ENCODE measurements around the gene CLDND1. TPM values are rescaled to one million over a fixed set of nuclear protein-coding genes. Genes with fewer than 3 reads are reported as not detected.

The CLDND1 gene
- total RNA-seq, 2 experiments from 2014 or later, result 673 to 683 TPM

- H3K27ac Mint-ChIP-seq, result no peak overlapping the region
- POLR2A ChIA-PET, result interaction anchor here (1.1 to 1.6 kb wide), 4 partner anchors 72 to 179 kb away, joined by 3 to 4 read pairs (median 4); no protein-coding TSS in a partner anchor
- H3K9me3 Mint-ChIP-seq, result no peaks in the 10 kb centered on the region
- DNase-seq, result no peak
- H3K27me3 Mint-ChIP-seq, result no peaks in the 10 kb centered on the region
- H3K4me3 Mint-ChIP-seq, result no peak overlapping the region
- H3K36me3 Mint-ChIP-seq (ENCODE audit: low read depth), result peaks cover 89% of the 10 kb centered on the region
- CTCF ChIA-PET, result no interaction called here
- H3K4me1 Mint-ChIP-seq, result peaks cover 72% of the 10 kb centered on the region
Observed at GRCh38 chr3:98512576-98512975, 10.1 kb downstream of the CLDND1 start.

- peaks cover 38% of the 10 kb centered on the region for H3K4me1 Mint-ChIP-seq
- no peaks in the 10 kb centered on the region for H3K27me3 Mint-ChIP-seq
- no peak for DNase-seq
- no peak overlapping the region for H3K4me3 Mint-ChIP-seq
- POLR2A ChIA-PET, result interaction anchor here (1.5 to 2.6 kb wide), 4 partner anchors 13 to 85 kb away, joined by 4 to 10 read pairs (median 6); partner anchors contain the start of genes CLDND1 and CPOX
- CTCF ChIA-PET, result no interaction called here
- H3K27ac Mint-ChIP-seq, result peak overlapping the region; percentile 5
- H3K36me3 Mint-ChIP-seq (ENCODE audit: low read depth), result peaks cover 67% of the 10 kb centered on the region
- H3K9me3 Mint-ChIP-seq, result no peaks in the 10 kb centered on the region
Observed at GRCh38 chr3:98508582-98508981, 14.1 kb downstream of the CLDND1 start.

DNA sequence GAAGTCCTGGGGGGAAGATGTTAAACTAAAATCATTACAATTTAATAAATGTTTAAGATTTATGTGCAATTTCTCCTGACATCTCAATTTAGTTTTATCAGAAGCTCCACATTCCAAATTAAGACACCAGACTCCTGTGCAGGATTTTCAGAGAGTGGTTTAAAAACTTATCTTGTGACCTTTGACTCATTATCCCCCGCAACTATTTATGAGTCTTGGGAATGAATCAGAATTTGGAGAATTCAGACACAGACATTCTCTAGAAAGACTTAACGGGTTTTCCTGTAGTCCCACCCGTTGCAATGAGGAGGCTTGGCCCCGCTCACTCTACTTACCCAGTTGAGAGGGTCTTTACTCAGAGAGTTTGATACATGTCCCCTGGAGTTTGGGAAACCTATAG, 18.2 kb downstream of the CLDND1 start:
- H3K4me1 Mint-ChIP-seq, result peaks cover 20% of the 10 kb centered on the region
- H3K9me3 Mint-ChIP-seq, result peaks cover 1% of the 10 kb centered on the region
- no peaks in the 10 kb centered on the region for H3K27me3 Mint-ChIP-seq

DNA sequence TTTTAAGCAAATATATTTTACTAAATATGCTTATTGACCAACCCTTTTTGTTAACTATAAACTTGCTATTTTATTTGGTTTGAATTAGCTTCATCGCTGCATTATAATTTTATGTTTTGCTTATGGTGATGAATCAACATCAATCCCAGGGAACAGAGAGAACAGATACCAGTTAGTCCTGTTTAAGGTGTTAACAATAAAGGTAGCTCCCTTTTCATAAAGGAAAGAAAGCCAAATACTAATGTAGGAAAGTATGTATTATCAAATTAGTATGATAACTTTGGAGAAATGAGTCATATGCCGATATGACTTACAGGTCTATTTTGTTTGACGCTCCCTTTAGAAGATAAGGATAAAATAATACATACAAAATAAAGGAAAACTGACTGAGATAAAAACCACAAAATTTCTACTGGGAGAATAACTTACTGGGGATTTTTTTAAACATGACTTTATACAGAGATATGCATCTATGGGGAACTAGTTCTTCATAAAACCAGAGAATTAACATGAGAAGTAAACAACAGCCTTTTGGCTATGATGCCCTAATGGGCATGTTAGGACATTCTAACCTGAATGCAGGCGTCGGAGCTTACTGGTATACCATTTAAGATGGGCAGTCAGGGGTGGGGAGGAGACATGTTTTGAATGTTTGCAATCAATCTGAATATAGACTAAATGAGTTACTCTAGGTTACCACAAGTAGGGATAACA, 20.7 kb downstream of the CLDND1 start:
- CTCF ChIA-PET, result no interaction called here
- H3K36me3 Mint-ChIP-seq (ENCODE audit: low read depth), result peaks cover 30% of the 10 kb centered on the region
- H3K4me1 Mint-ChIP-seq, result peaks cover 3% of the 10 kb centered on the region
- no peak overlapping the region for H3K4me3 Mint-ChIP-seq
- POLR2A ChIA-PET, result interaction anchor here (0.7 kb wide), 1 partner anchor 16 kb away, joined by 3 read pairs; no protein-coding TSS in a partner anchor
- no peak overlapping the region for H3K27ac Mint-ChIP-seq
- H3K9me3 Mint-ChIP-seq, result peaks cover 1% of the 10 kb centered on the region
- no peak for DNase-seq
- H3K27me3 Mint-ChIP-seq, result no peaks in the 10 kb centered on the region

More for the DNA sequence above, 18.2 kb downstream of the CLDND1 start:
- DNase-seq, result no peak
- CTCF ChIA-PET, result interaction anchor here (0.9 kb wide), 1 partner anchor 12 kb away, joined by 3 read pairs; no protein-coding TSS in a partner anchor
- peaks cover 46% of the 10 kb centered on the region for H3K36me3 Mint-ChIP-seq (ENCODE audit: low read depth)
- H3K4me3 Mint-ChIP-seq, result no peak overlapping the region
- no peak overlapping the region for H3K27ac Mint-ChIP-seq
- POLR2A ChIA-PET, result no interaction called here

DNA sequence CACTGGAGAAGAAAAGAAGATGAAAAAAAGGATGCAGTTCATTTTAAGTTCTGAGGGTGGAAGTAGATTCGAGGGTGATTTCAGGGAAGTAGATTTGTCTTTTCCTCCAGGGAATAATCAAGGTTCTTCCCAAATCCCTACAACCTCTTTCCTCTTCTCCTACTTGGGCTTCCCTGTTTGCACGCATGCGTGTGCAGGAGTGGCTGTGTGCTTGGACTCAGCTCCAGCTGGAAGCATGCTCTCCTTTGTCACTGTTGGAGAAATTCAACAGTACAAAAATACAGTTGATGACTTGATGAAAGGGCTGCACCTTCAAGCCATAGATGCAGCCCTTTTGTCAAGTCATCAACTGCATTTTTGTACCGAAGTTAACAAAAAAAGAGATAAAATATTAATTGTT, 21.4 kb downstream of the CLDND1 start:
- POLR2A ChIA-PET, result interaction anchor here (0.7 kb wide), 1 partner anchor 17 kb away, joined by 3 read pairs; no protein-coding TSS in a partner anchor
- H3K27me3 Mint-ChIP-seq, result no peaks in the 10 kb centered on the region
- CTCF ChIA-PET, result no interaction called here

GRCh38 chr3:98500019-98500418, 22.7 kb downstream of the CLDND1 start:
- CTCF ChIA-PET, result no interaction called here
- peaks cover 20% of the 10 kb centered on the region for H3K36me3 Mint-ChIP-seq (ENCODE audit: low read depth)
- no peaks in the 10 kb centered on the region for H3K27me3 Mint-ChIP-seq
- POLR2A ChIA-PET, result no interaction called here
- peaks cover 3% of the 10 kb centered on the region for H3K4me1 Mint-ChIP-seq
- H3K9me3 Mint-ChIP-seq, result peaks cover 1% of the 10 kb centered on the region
- no peak overlapping the region for H3K4me3 Mint-ChIP-seq
- H3K27ac Mint-ChIP-seq, result no peak overlapping the region
- DNase-seq, result no peak

More for the DNA sequence above, 21.4 kb downstream of the CLDND1 start:
- Mint-ChIP-seq H3K9me3 (peaks cover 1% of the 10 kb centered on the region), H3K27ac (no peak overlapping the region), H3K36me3 (ENCODE audit: low read depth) (peaks cover 23% of the 10 kb centered on the region), H3K4me1 (peaks cover 3% of the 10 kb centered on the region), H3K4me3 (no peak overlapping the region)
- DNase-seq, result no peak

GRCh38 chr3:98497381-98497780, 25.3 kb downstream of the CLDND1 start, which contains the start of gene OR5K2:
TSS of gene OR5K2 (plus strand) at chr3:98497681. CDS start at chr3:98497681, 0 bp downstream.
- ChIA-PET POLR2A (no interaction called here), CTCF (no interaction called here)
- no peak for DNase-seq
- H3K36me3 Mint-ChIP-seq (ENCODE audit: low read depth), result peaks cover 7% of the 10 kb centered on the region
- H3K27ac Mint-ChIP-seq, result no peak within 1 kb of the TSS
- H3K4me3 Mint-ChIP-seq, result no peak within 1 kb of the TSS
- no peaks in the 10 kb centered on the region for H3K4me1 Mint-ChIP-seq
- no peaks in the 10 kb centered on the region for H3K9me3 Mint-ChIP-seq
- H3K27me3 Mint-ChIP-seq, result peaks cover 7% of the 10 kb centered on the region

DNA sequence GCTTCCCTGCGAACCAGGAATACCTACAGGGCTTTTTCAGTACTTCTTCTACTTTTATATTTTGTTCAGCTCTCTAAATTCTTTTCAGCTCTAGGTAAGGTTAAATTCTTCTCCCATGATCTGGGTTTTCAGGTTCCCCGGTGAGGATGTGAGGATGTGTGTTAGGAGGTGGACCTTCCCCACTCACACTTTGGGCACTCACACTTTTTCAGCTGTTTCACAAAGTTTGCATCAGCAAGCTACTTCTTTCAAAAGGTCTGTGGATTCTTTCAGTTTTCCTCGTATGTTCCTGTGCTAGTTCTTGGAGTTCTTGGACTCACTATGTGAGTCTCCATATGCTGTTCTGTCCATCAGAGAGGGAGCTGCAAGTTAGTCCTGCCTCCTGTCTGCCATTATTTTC, 39.1 kb downstream of the CLDND1 start:
- POLR2A ChIA-PET, result no interaction called here
- Mint-ChIP-seq H3K4me1 (peaks cover 6% of the 10 kb centered on the region), H3K36me3 (ENCODE audit: low read depth) (peaks cover 17% of the 10 kb centered on the region), H3K27me3 (peaks cover 7% of the 10 kb centered on the region), H3K9me3 (peaks cover 44% of the 10 kb centered on the region), H3K4me3 (no peak overlapping the region), H3K27ac (no peak overlapping the region)
- DNase-seq, result no peak
- CTCF ChIA-PET, result interaction anchor here (1.2 kb wide), 1 partner anchor 119 kb away, joined by 3 read pairs; no protein-coding TSS in a partner anchor

- POLR2A ChIA-PET, result no interaction called here
- H3K4me1 Mint-ChIP-seq, result peaks cover 6% of the 10 kb centered on the region
Observed at GRCh38 chr3:98482717-98483482, 39.8 kb downstream of the CLDND1 start.

More at GRCh38 chr3:98482717-98483482, 39.8 kb downstream of the CLDND1 start:
- no peak for DNase-seq
- H3K36me3 Mint-ChIP-seq (ENCODE audit: low read depth), result peaks cover 18% of the 10 kb centered on the region
- H3K9me3 Mint-ChIP-seq, result peaks cover 41% of the 10 kb centered on the region
- H3K27ac Mint-ChIP-seq, result no peak overlapping the region
- H3K27me3 Mint-ChIP-seq, result peaks cover 5% of the 10 kb centered on the region
- no peak overlapping the region for H3K4me3 Mint-ChIP-seq
- CTCF ChIA-PET, result interaction anchor here (1.2 to 1.3 kb wide), 2 partner anchors 22 to 120 kb away, joined by 3 read pairs; no protein-coding TSS in a partner anchor

Other genes with a start within 250 kb of the CLDND1 start
- not detected for gene OR5H2, start 240.4 kb downstream of the CLDND1 start, total RNA-seq
- not detected for gene OR5K4, start 169.0 kb downstream of the CLDND1 start, total RNA-seq
- not detected for gene OR5K3, start 132.2 kb downstream of the CLDND1 start, total RNA-seq
- gene OR5K1, start 59.7 kb downstream of the CLDND1 start, total RNA-seq, result not detected
- not detected for gene OR5K2, start 25.2 kb downstream of the CLDND1 start, total RNA-seq
- gene GPR15, start 9.1 kb upstream of the CLDND1 start, total RNA-seq, result 100 to 1,000 TPM; 111 TPM
- 10 to 100 TPM; 75.9 to 78.0 TPM for gene CPOX, start 70.7 kb upstream of the CLDND1 start, total RNA-seq
- not detected for gene ST3GAL6, start 240.4 kb upstream of the CLDND1 start, total RNA-seq